IgD-negative memory B cell (primary cell): ENCODE results near the gene ALX3. TPM values are rescaled to one million over a fixed set of nuclear protein-coding genes. Genes with fewer than 3 reads are reported as not detected.

Experiments used
- H3K27ac Mint-ChIP-seq, 3 donors: one replicate each; pipeline ENCODE4 v1.8.0; 2020 to 2022; ENCODE audit warnings: mild to moderate bottlenecking in 3 of 3, mixed read lengths in 3 of 3, moderate library complexity in 1 of 3
- H3K27me3 Mint-ChIP-seq: one replicate; pipeline ENCODE4 v1.8.0; 2021; ENCODE audit warnings: mixed read lengths
- H3K36me3 Mint-ChIP-seq: one replicate; pipeline ENCODE4 v1.8.0; 2020; ENCODE audit warnings: mild to moderate bottlenecking, mixed read lengths
- H3K4me1 Mint-ChIP-seq, 3 donors: one replicate each; pipeline ENCODE4 v1.8.0; 2020 to 2022; ENCODE audit warnings: mixed read lengths in 3 of 3, mild to moderate bottlenecking in 1 of 3
- H3K4me3 Mint-ChIP-seq, 4 donors: one replicate each; pipeline ENCODE4 v1.8.0; 2020 to 2022; ENCODE audit warnings: mild to moderate bottlenecking in 4 of 4, mixed read lengths in 4 of 4, moderate library complexity in 3 of 4
- H3K9me3 Mint-ChIP-seq, 3 donors: one replicate each; pipeline ENCODE4 v1.8.0; 2020 to 2021; ENCODE audit warnings: mixed read lengths in 3 of 3, mild to moderate bottlenecking in 1 of 3
- polyA plus RNA-seq: library from polyadenylated mRNA; unstranded; fragments of 300-500 nt; fragmentation: Illumina TruSeq; gene quantifications from one replicate; pipeline ENCODE4 v1.2.3, GENCODE V29; 2021

Gene ALX3
- polyA plus RNA-seq, 1 donor from 2014 or later: not detected

GRCh38 chr1:110097507-110098221, 27.2 kb upstream of the ALX3 start:
- Mint-ChIP-seq H3K27me3 (peaks cover 5% of the 10 kb centered on the region), H3K4me1 (peaks cover 3 to 6% (median 3%) of the 10 kb centered on the region in 3 donors), H3K9me3 (no peaks in the 10 kb centered on the region), H3K27ac (no peak overlapping the region), H3K36me3 (no peaks in the 10 kb centered on the region), H3K4me3 (peak overlapping the region in 1 of 4 donors; percentile 23)

GRCh38 chr1:110094931-110095654, 24.6 kb upstream of the ALX3 start:
- Mint-ChIP-seq H3K36me3 (no peaks in the 10 kb centered on the region), H3K9me3 (no peaks in the 10 kb centered on the region), H3K4me3 (no peak overlapping the region), H3K4me1 (peaks cover 0 to 1% (median 0%) of the 10 kb centered on the region in 3 donors), H3K27ac (no peak overlapping the region), H3K27me3 (peaks cover 5% of the 10 kb centered on the region)

GRCh38 chr1:110092991-110093390, 22.5 kb upstream of the ALX3 start:
- H3K27ac Mint-ChIP-seq: no peak overlapping the region
- H3K4me1 Mint-ChIP-seq: peaks cover 0 to 2% (median under 1%) of the 10 kb centered on the region in 3 donors
- no peak overlapping the region for H3K4me3 Mint-ChIP-seq
- H3K36me3 Mint-ChIP-seq: peaks cover 1% of the 10 kb centered on the region
- peaks cover 7% of the 10 kb centered on the region for H3K27me3 Mint-ChIP-seq
- no peaks in the 10 kb centered on the region for H3K9me3 Mint-ChIP-seq

GRCh38 chr1:110091791-110092190, 21.3 kb upstream of the ALX3 start:
- Mint-ChIP-seq H3K36me3 (peaks cover 3% of the 10 kb centered on the region), H3K9me3 (no peaks in the 10 kb centered on the region), H3K4me3 (no peak overlapping the region), H3K27ac (no peak overlapping the region), H3K27me3 (peaks cover 12% of the 10 kb centered on the region), H3K4me1 (peaks cover 0 to 4% (median 2%) of the 10 kb centered on the region in 3 donors)

GRCh38 chr1:110091381-110091780, 20.9 kb upstream of the ALX3 start:
- H3K9me3 Mint-ChIP-seq: no peaks in the 10 kb centered on the region
- H3K27me3 Mint-ChIP-seq: peaks cover 13% of the 10 kb centered on the region
- H3K4me3 Mint-ChIP-seq: no peak overlapping the region
- peaks cover 3% of the 10 kb centered on the region for H3K36me3 Mint-ChIP-seq
- no peak overlapping the region for H3K27ac Mint-ChIP-seq
- peaks cover 2 to 4% (median 2%) of the 10 kb centered on the region in 3 donors for H3K4me1 Mint-ChIP-seq

- Mint-ChIP-seq H3K36me3 (peaks cover 3% of the 10 kb centered on the region), H3K9me3 (no peaks in the 10 kb centered on the region), H3K4me3 (peak overlapping the region in 1 of 4 donors; percentile 26), H3K4me1 (peaks cover 4 to 8% (median 6%) of the 10 kb centered on the region in 3 donors), H3K27ac (no peak overlapping the region), H3K27me3 (peaks cover 23% of the 10 kb centered on the region)
Measured at GRCh38 chr1:110089561-110090275, 19.2 kb upstream of the ALX3 start.

GRCh38 chr1:110088739-110089316, 18.4 kb upstream of the ALX3 start:
- H3K4me1 Mint-ChIP-seq: peaks cover 5 to 8% (median 6%) of the 10 kb centered on the region in 3 donors
- H3K27me3 Mint-ChIP-seq: peaks cover 25% of the 10 kb centered on the region
- H3K9me3 Mint-ChIP-seq: no peaks in the 10 kb centered on the region
- H3K27ac Mint-ChIP-seq: no peak overlapping the region
- no peak overlapping the region for H3K4me3 Mint-ChIP-seq
- peaks cover 3% of the 10 kb centered on the region for H3K36me3 Mint-ChIP-seq

- peaks cover 3% of the 10 kb centered on the region for H3K36me3 Mint-ChIP-seq
- H3K27me3 Mint-ChIP-seq: peaks cover 31% of the 10 kb centered on the region
- H3K27ac Mint-ChIP-seq: no peak overlapping the region
- peak overlapping the region in 2 of 4 donors; percentile 22 to 66 for H3K4me3 Mint-ChIP-seq
- peaks cover 10 to 14% (median 11%) of the 10 kb centered on the region in 3 donors for H3K4me1 Mint-ChIP-seq
- H3K9me3 Mint-ChIP-seq: no peaks in the 10 kb centered on the region
Measured at GRCh38 chr1:110087812-110088738, 17.6 kb upstream of the ALX3 start.

GRCh38 chr1:110086961-110087360, 16.5 kb upstream of the ALX3 start:
- no peak overlapping the region for H3K27ac Mint-ChIP-seq
- peaks cover 37% of the 10 kb centered on the region for H3K27me3 Mint-ChIP-seq
- no peak overlapping the region for H3K4me3 Mint-ChIP-seq
- no peaks in the 10 kb centered on the region for H3K9me3 Mint-ChIP-seq
- peaks cover 3% of the 10 kb centered on the region for H3K36me3 Mint-ChIP-seq
- H3K4me1 Mint-ChIP-seq: peaks cover 10 to 14% (median 11%) of the 10 kb centered on the region in 3 donors

GRCh38 chr1:110085671-110086070, 15.2 kb upstream of the ALX3 start:
- H3K27ac Mint-ChIP-seq: no peak overlapping the region
- peaks cover 37% of the 10 kb centered on the region for H3K27me3 Mint-ChIP-seq
- H3K9me3 Mint-ChIP-seq: no peaks in the 10 kb centered on the region
- H3K4me1 Mint-ChIP-seq: peaks cover 10 to 14% (median 11%) of the 10 kb centered on the region in 3 donors
- H3K4me3 Mint-ChIP-seq: peak overlapping the region in 2 of 4 donors; percentile 0 to 84
- peaks cover 3% of the 10 kb centered on the region for H3K36me3 Mint-ChIP-seq

GRCh38 chr1:110084227-110085078, 14.0 kb upstream of the ALX3 start:
- H3K27me3 Mint-ChIP-seq: peaks cover 42% of the 10 kb centered on the region
- peaks cover 3% of the 10 kb centered on the region for H3K36me3 Mint-ChIP-seq
- H3K9me3 Mint-ChIP-seq: no peaks in the 10 kb centered on the region
- H3K4me1 Mint-ChIP-seq: peaks cover 10 to 14% (median 11%) of the 10 kb centered on the region in 3 donors
- peak overlapping the region; percentile 84 to 96 (median 90) for H3K4me3 Mint-ChIP-seq
- H3K27ac Mint-ChIP-seq: no peak overlapping the region

- H3K27ac Mint-ChIP-seq: peak overlapping the region in 1 of 3 donors; percentile 73
- H3K9me3 Mint-ChIP-seq: no peaks in the 10 kb centered on the region
- H3K36me3 Mint-ChIP-seq: peaks cover 3% of the 10 kb centered on the region
- H3K4me3 Mint-ChIP-seq: peak overlapping the region; percentile 84 to 96 (median 90)
- peaks cover 42% of the 10 kb centered on the region for H3K27me3 Mint-ChIP-seq
- peaks cover 10 to 14% (median 11%) of the 10 kb centered on the region in 3 donors for H3K4me1 Mint-ChIP-seq
Measured at GRCh38 chr1:110083866-110084226, 13.4 kb upstream of the ALX3 start.
